ENCODE data around the gene PTPN14. TPM values are rescaled to one million over a fixed set of nuclear protein-coding genes. Genes with fewer than 3 reads are reported as not detected.

The PTPN14 gene
- total RNA-seq, 1 experiment from 2014 or later: 209 TPM

- ChIA-PET POLR2A (interaction anchor here (0.9 kb wide), 1 partner anchor 77 kb away, joined by 5 read pairs; no protein-coding TSS in a partner anchor), CTCF (no interaction called here)
- DNase-seq (ENCODE audit: low read depth, low spot score) (no peak), ATAC-seq (no peak)
- in situ Hi-C loops (cut with HindIII; ENCODE audit: low pct_unique_long_range_greater_than_20kb, low sequenced_read_pairs): no loop called here
- intact Hi-C loops (cut with micrococcal nuclease; ENCODE audit: unreplicated experiment): no loop called here
- Histone ChIP-seq H3K27ac (ENCODE audit: low read length) (peak overlapping the region; percentile 98), H3K4me1 (ENCODE audit: control insufficient read depth, insufficient read depth, low read length) (peaks cover 54% of the 10 kb centered on the region), H3K27me3 (ENCODE audit: control insufficient read depth, insufficient read depth, low read length) (no peaks in the 10 kb centered on the region), H3K9me3 (ENCODE audit: control insufficient read depth, insufficient read depth, low read depth, low read length) (no peaks in the 10 kb centered on the region), H3K36me3 (ENCODE audit: control insufficient read depth, insufficient read depth, low read length) (peaks cover 5% of the 10 kb centered on the region; the same call in 1 of the 2 replicates), H3K4me3 (ENCODE audit: low read depth in 2 of 2, low read length in 2 of 2) (no peak overlapping the region)
- BruUV-seq (replicated peaks): TSS peak; percentile 6
- no peak for TF ChIP-seq SIN3A (IDR thresholded peaks at IDR 0.05; ENCODE audit: borderline replicate concordance, insufficient read depth, low read depth, low read length)
- no peak for TF ChIP-seq REST (IDR thresholded peaks at IDR 0.05; ENCODE audit: insufficient read depth in 1 of 2, low read depth in 2 of 2, low read length in 1 of 2)
- TF ChIP-seq POLR2AphosphoS5 (IDR thresholded peaks at IDR 0.05; ENCODE audit: low read depth, low read length): no peak
- no peak for TF ChIP-seq CTCF (IDR thresholded peaks at IDR 0.05)
- TF ChIP-seq TCF7L2 (IDR thresholded peaks at IDR 0.05; ENCODE audit: low read depth, low read length): no peak
Measured at GRCh38 chr1:214438530-214438929, 112.9 kb downstream of the PTPN14 start.

DNA sequence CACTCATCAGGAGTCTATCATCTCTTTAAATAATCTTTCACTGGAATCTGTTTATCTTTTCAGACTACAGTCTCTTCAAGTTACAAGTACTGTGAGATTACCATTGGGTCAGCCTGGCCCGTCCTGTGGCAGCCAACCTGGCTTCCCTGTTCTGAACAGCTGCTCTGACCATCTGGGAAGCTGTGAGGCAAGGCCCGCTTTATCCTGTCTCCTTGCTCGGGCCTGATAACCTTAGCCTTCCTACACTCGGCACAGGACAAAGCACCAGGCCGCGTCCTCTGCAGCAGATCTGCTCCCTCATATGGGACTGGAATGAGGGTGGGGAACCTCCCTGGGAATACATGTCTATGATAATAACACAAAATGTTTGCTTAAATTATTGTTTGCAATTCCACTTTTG is 113.3 kb downstream of the PTPN14 start:
- no peaks in the 10 kb centered on the region for H3K9me3 ChIP-seq (ENCODE audit: control insufficient read depth, insufficient read depth, low read depth, low read length)
- CTCF ChIA-PET: no interaction called here
- no peak for DNase-seq (ENCODE audit: low read depth, low spot score)
- POLR2A ChIA-PET: no interaction called here
- H3K4me3 ChIP-seq (ENCODE audit: low read depth in 2 of 2, low read length in 2 of 2): no peak overlapping the region
- peak overlapping the region; percentile 98 for H3K27ac ChIP-seq (ENCODE audit: low read length)
- in situ Hi-C loops (cut with HindIII; ENCODE audit: low pct_unique_long_range_greater_than_20kb, low sequenced_read_pairs): no loop called here
- ATAC-seq: peak; percentile 63
- BruUV-seq (replicated peaks): no TSS peak
- peaks cover 5% of the 10 kb centered on the region; the same call in 1 of the 2 replicates for H3K36me3 ChIP-seq (ENCODE audit: control insufficient read depth, insufficient read depth, low read length)
- H3K4me1 ChIP-seq (ENCODE audit: control insufficient read depth, insufficient read depth, low read length): peaks cover 49% of the 10 kb centered on the region
- intact Hi-C loops (cut with micrococcal nuclease; ENCODE audit: unreplicated experiment): no loop called here
- TF ChIP-seq REST (IDR thresholded peaks at IDR 0.05; ENCODE audit: insufficient read depth in 1 of 2, low read depth in 2 of 2, low read length in 1 of 2) (no peak), SIN3A (IDR thresholded peaks at IDR 0.05; ENCODE audit: borderline replicate concordance, insufficient read depth, low read depth, low read length) (no peak), TCF7L2 (IDR thresholded peaks at IDR 0.05; ENCODE audit: low read depth, low read length) (no peak), POLR2AphosphoS5 (IDR thresholded peaks at IDR 0.05; ENCODE audit: low read depth, low read length) (no peak), CTCF (IDR thresholded peaks at IDR 0.05) (no peak)
- H3K27me3 ChIP-seq (ENCODE audit: control insufficient read depth, insufficient read depth, low read length): no peaks in the 10 kb centered on the region

Data from Panc1 (cell line).